Endothelial cell of umbilical vein (primary cell): ENCODE data around the gene CARD14. TPM values are rescaled to one million over a fixed set of nuclear protein-coding genes. Genes with fewer than 3 reads are reported as not detected.
"Not testable (repeated sequence)": the region's sequence is repeated elsewhere in the genome, so short reads cannot be mapped to it uniquely, and the experiment has no call there.

Experiments
- BruUV-seq: library from RNA; stranded (reverse); fragments of 400-500 nt; replicated peaks from 2 replicates; lab custom pipeline; 2021; lab: Mats Ljungman, UMichigan
- CTCF ChIA-PET: fragments of 300-600, 350-600 bp; sonication (Branson Sonifier 250); formaldehyde crosslinking; loops from one replicate; lab custom pipeline; 2021; ENCODE audit warnings: antibody characterized with exemption, inconsistent platforms; lab: Charles Lee
- POLR2A ChIA-PET: fragments of 300-600, 350-600 bp; sonication (Branson Sonifier 250); formaldehyde crosslinking; loops from one replicate; lab custom pipeline; 2021; ENCODE audit warnings: antibody characterized with exemption, inconsistent platforms; lab: Charles Lee
- DNase-seq: peaks from one replicate; pipeline ENCODE4 v3.0.0-alpha.2; 2011; ENCODE audit warnings: low read depth, low spot score
- FAIRE-seq: peaks from 2 replicates; lab custom pipeline; 2011; peaks lifted over from hg19 to GRCh38; lab: Jason Lieb, UNC
- H2AFZ ChIP-seq: 2 replicates; pipeline ENCODE4 v1.6.0; 2012; ENCODE audit warnings: low read depth, low read length, control low read depth, inconsistent platforms
- H3K27ac ChIP-seq: 2 replicates; pipeline ENCODE4 v1.5.1; 2011; ENCODE audit warnings: low read depth, mild to moderate bottlenecking, control low read depth, low read length, moderate library complexity; ENCODE audit not compliant: insufficient read depth
- H3K27me3 ChIP-seq, 2 experiments: 2 replicates each; pipeline versions ENCODE4 v1.6.0 to v1.6.1; 2011; ENCODE audit warnings: low read length in 2 of 2, mixed read lengths in 1 of 2; ENCODE audit not compliant: control insufficient read depth in 2 of 2, insufficient read depth in 2 of 2
- H3K36me3 ChIP-seq, 2 experiments: 2 replicates in 1 of 2; 3 replicates in 1 of 2; pipeline ENCODE4 v1.5.1; 2011; ENCODE audit warnings: low read length in 2 of 2, mild to moderate bottlenecking in 1 of 2, moderate library complexity in 1 of 2; ENCODE audit not compliant: control insufficient read depth in 2 of 2, insufficient read depth in 2 of 2; ENCODE audit errors: extremely low read depth in 1 of 2
- H3K4me1 ChIP-seq: 3 replicates; pipeline ENCODE4 v1.5.1; 2011; ENCODE audit warnings: mild to moderate bottlenecking, low read length; ENCODE audit not compliant: control insufficient read depth, insufficient read depth; ENCODE audit errors: extremely low read depth
- H3K4me2 ChIP-seq: 2 replicates; pipeline ENCODE4 v1.6.1; 2011; ENCODE audit warnings: low read length, control low read depth, mixed read lengths; ENCODE audit not compliant: insufficient read depth
- H3K4me3 ChIP-seq, 3 experiments: fragments of 200-600 bp in 1 of 3; sonication (generic), shearing (Covaris generic) in 1 of 3; replicated peaks in 1 of 3; 2 replicates each; pipeline ENCODE4 v1.5.1; 2011 to 2016; ENCODE audit warnings: control low read depth in 3 of 3, low read length in 3 of 3, mild to moderate bottlenecking in 2 of 3, inconsistent platforms in 1 of 3, low read depth in 1 of 3, moderate library complexity in 1 of 3; ENCODE audit not compliant: insufficient read depth in 1 of 3
- H3K79me2 ChIP-seq: 2 replicates; pipeline ENCODE4 v1.6.0; 2012; ENCODE audit warnings: low read length, inconsistent platforms; ENCODE audit not compliant: control insufficient read depth, insufficient read depth
- H3K9ac ChIP-seq: replicated peaks from 2 replicates; pipeline ENCODE3; 2011; ENCODE audit warnings: low read length, control low read depth; ENCODE audit not compliant: insufficient read depth; ENCODE audit errors: extremely low read depth
- H3K9me1 ChIP-seq: replicated peaks from 3 replicates; pipeline ENCODE4 v1.6.0; 2011; ENCODE audit warnings: mild to moderate bottlenecking, low read length; ENCODE audit not compliant: control insufficient read depth, insufficient read depth; ENCODE audit errors: extremely low read depth
- H3K9me3 ChIP-seq: replicated peaks from 2 replicates; pipeline ENCODE4 v1.5.1; 2012; ENCODE audit warnings: low read length, inconsistent platforms; ENCODE audit not compliant: control insufficient read depth, insufficient read depth
- H4K20me1 ChIP-seq: replicated peaks from 2 replicates; pipeline ENCODE3; 2011; ENCODE audit warnings: mild to moderate bottlenecking, low read length; ENCODE audit not compliant: control insufficient read depth, insufficient read depth; ENCODE audit errors: extremely low read depth
- FOS ChIP-seq: IDR thresholded peaks from 2 replicates; pipeline ENCODE4 v1.6.1; 2011; ENCODE audit warnings: mild to moderate bottlenecking, low read length, moderate library complexity, borderline replicate concordance; ENCODE audit not compliant: insufficient read depth
- dilution Hi-C: fragments of 300-500 bp; cut with MboI; formaldehyde crosslinking; loops from one replicate; pipeline ENCODE4 v1.15.0; 2019; ENCODE audit warnings: low sequenced_read_pairs; ENCODE audit not compliant: extremely low pct_ligation_motif_present
- intact Hi-C: fragments of 100-400 bp; cut with micrococcal nuclease; formaldehyde crosslinking; loops from one replicate; pipeline ENCODE4 v1.10.0; 2022
- polyA plus RNA-seq, 4 experiments: library from polyadenylated mRNA; depleted of rRNA in 3 of 4; stranded (reverse) in 3 of 4; unstranded in 1 of 4; fragments of >200 nt; gene quantifications; 2 replicates each; pipeline versions ENCODE4 v1.2.1 to v1.2.3, GENCODE V29; 2011 to 2012; ENCODE audit warnings: missing spikeins in 1 of 4
- small RNA-seq: library from RNA; depleted of rRNA; stranded (forward); fragments of <200 nt; gene quantifications from one replicate; pipeline ENCODE3, GENCODE V24; 2012; ENCODE audit warnings: low replicate concordance, low read depth; ENCODE audit not compliant: insufficient read depth, insufficient read length
- total RNA-seq: library from RNA; stranded (reverse); gene quantifications from 2 replicates; pipeline ENCODE4 v1.2.3, GENCODE V29; 2021
- TF ChIP-seq, protein P1 (sequence below), 2 donors: IDR thresholded peaks; 1 replicate in 1 of 2; 2 replicates in 1 of 2; pipeline ENCODE4 v1.5.1; 2011; ENCODE audit warnings: low read length in 2 of 2, mild to moderate bottlenecking in 2 of 2, moderate library complexity in 2 of 2, control low read depth in 1 of 2, inconsistent platforms in 1 of 2, low read depth in 1 of 2; ENCODE audit not compliant: insufficient read depth in 1 of 2; ENCODE audit errors: extremely low read depth in 1 of 2

The CARD14 gene
- total and polyA plus RNA-seq, 2 donors (not counting 3 experiments of a cell fraction or from before 2014, with no cell fraction given): not detected

DNA sequence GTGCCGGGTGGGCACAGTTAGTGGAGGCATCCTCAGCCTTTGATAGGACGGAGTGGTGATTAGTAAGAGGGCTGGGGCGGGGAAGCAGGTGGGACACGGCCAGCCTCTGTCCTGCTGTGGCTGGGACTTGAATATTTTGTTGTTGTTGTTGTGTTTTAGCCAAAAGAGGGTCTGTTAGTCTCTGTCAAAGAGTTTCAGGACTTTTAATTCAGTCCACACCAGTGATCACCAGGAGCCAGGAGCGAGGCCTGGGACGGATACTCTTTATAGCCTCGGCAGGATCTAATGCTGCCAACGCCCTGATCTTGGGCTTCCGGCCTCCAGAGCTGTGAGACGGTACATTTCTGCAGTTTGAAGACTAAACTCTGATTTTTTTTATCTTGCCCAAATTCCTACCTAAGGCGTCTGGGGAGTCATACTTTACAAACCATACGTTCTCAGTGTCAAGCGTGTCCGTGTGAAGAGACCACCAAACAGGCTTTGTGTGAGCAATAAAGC lies 87.9 kb downstream of the CARD14 start:
- POLR2A ChIA-PET: no interaction called here
- Histone ChIP-seq H3K9me1 (no peaks in the 10 kb centered on the region), H3K9me3 (no peaks in the 10 kb centered on the region), H3K79me2 (peaks cover 8% of the 10 kb centered on the region), H3K4me3 (no peak overlapping the region), H3K36me3 (no peaks in the 10 kb centered on the region), H3K4me2 (no peak overlapping the region), H4K20me1 (no peaks in the 10 kb centered on the region), H3K27me3 (no peaks in the 10 kb centered on the region), H2AFZ (peak overlapping the region; percentile 13), H3K9ac (no peak overlapping the region), H3K4me1 (peaks cover 33% of the 10 kb centered on the region), H3K27ac (no peak overlapping the region)
- no TSS peak for BruUV-seq
- dilution Hi-C loops: no loop called here
- CTCF ChIA-PET: no interaction called here
- FAIRE-seq (no peak), DNase-seq (no peak)
- TF ChIP-seq, protein P1, sequence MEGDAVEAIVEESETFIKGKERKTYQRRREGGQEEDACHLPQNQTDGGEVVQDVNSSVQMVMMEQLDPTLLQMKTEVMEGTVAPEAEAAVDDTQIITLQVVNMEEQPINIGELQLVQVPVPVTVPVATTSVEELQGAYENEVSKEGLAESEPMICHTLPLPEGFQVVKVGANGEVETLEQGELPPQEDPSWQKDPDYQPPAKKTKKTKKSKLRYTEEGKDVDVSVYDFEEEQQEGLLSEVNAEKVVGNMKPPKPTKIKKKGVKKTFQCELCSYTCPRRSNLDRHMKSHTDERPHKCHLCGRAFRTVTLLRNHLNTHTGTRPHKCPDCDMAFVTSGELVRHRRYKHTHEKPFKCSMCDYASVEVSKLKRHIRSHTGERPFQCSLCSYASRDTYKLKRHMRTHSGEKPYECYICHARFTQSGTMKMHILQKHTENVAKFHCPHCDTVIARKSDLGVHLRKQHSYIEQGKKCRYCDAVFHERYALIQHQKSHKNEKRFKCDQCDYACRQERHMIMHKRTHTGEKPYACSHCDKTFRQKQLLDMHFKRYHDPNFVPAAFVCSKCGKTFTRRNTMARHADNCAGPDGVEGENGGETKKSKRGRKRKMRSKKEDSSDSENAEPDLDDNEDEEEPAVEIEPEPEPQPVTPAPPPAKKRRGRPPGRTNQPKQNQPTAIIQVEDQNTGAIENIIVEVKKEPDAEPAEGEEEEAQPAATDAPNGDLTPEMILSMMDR (IDR thresholded peaks at IDR 0.05; ENCODE audit: extremely low read depth in 1 of 2, insufficient read depth in 1 of 2, low read depth in 1 of 2, low read length in 2 of 2): no peak
- TF ChIP-seq FOS: no peak
- intact Hi-C loops: no loop called here

GRCh38 chr17:80258296-80258695 lies 88.5 kb downstream of the CARD14 start:
- H3K4me3 ChIP-seq, H3K36me3 ChIP-seq, dilution Hi-C loops, BruUV-seq, H3K4me2 ChIP-seq, CTCF ChIA-PET, DNase-seq, H3K27ac ChIP-seq, intact Hi-C loops, POLR2A ChIA-PET, H2AFZ ChIP-seq, H3K9me3 ChIP-seq, FAIRE-seq, H4K20me1 ChIP-seq, H3K9me1 ChIP-seq, H3K9ac ChIP-seq, H3K27me3 ChIP-seq: not testable (repeated sequence)
- Histone ChIP-seq H3K4me1 (peaks cover 38% of the 10 kb centered on the region), H3K79me2 (peaks cover 10% of the 10 kb centered on the region)

Small RNA genes lying within 50 kb of the gene (small RNA-seq; reads per million reads assigned to genes)
- gene AC087741.2: not detected

Other genes starting within 250 kb of the CARD14 start
- 48.6 and 50.9 TPM in 2 replicates for gene TBC1D16, start 134.2 kb upstream of the CARD14 start, total RNA-seq
- 11.8 and 12.9 TPM in 2 replicates for gene TBC1D16, start 134.2 kb upstream of the CARD14 start, polyA plus RNA-seq
- 4.1 and 5.5 TPM in 2 replicates for gene CCDC40, start 133.4 kb upstream of the CARD14 start, total RNA-seq
- gene CCDC40, start 133.4 kb upstream of the CARD14 start, polyA plus RNA-seq: 1.1 and 1.4 TPM in 2 replicates
- 45.9 and 49.7 TPM in 2 replicates for gene GAA, start 68.4 kb upstream of the CARD14 start, total RNA-seq
- gene GAA, start 68.4 kb upstream of the CARD14 start, polyA plus RNA-seq: 26.3 and 29.8 TPM in 2 replicates
- 90.4 and 93.8 TPM in 2 replicates for gene EIF4A3, start 22.9 kb upstream of the CARD14 start, total RNA-seq
- gene EIF4A3, start 22.9 kb upstream of the CARD14 start, polyA plus RNA-seq: 80.3 and 94.5 TPM in 2 replicates
- 66.0 and 81.4 TPM in 2 replicates for gene SGSH, start 50.3 kb downstream of the CARD14 start, total RNA-seq
- gene SGSH, start 50.3 kb downstream of the CARD14 start, polyA plus RNA-seq: 191 and 217 TPM in 2 replicates
- 21.2 and 25.2 TPM in 2 replicates for gene SLC26A11, start 50.4 kb downstream of the CARD14 start, total RNA-seq
- gene SLC26A11, start 50.4 kb downstream of the CARD14 start, polyA plus RNA-seq: 33.0 and 36.7 TPM in 2 replicates
- gene RNF213, start 90.8 kb downstream of the CARD14 start, total RNA-seq: 108 and 116 TPM in 2 replicates
- 36.5 and 39.0 TPM in 2 replicates for gene RNF213, start 90.8 kb downstream of the CARD14 start, polyA plus RNA-seq
- gene ENDOV, start 245.1 kb downstream of the CARD14 start, total RNA-seq: 17.6 and 25.9 TPM in 2 replicates
- 20.4 and 21.1 TPM in 2 replicates for gene ENDOV, start 245.1 kb downstream of the CARD14 start, polyA plus RNA-seq